Ovary (tissue), 9 donors: Measurements from ENCODE around the gene LRMDA. TPM values are rescaled to one million over a fixed set of nuclear protein-coding genes. Genes with fewer than 3 reads are reported as not detected.
"Not testable (repeated sequence)": the region's sequence is repeated elsewhere in the genome, so short reads cannot be mapped to it uniquely, and the experiment has no call there.

Experiments
- DNase-seq, 5 donors: peaks; one replicate each; pipeline ENCODE4 v3.0.0-alpha.2; 2019 to 2020
- H3K27ac ChIP-seq, 2 donors: fragments of 200-600 bp; one replicate each; pipeline versions ENCODE4 v1.5.1 to v1.8.0; 2019 to 2022
- H3K27me3 ChIP-seq: fragments of 200-600 bp; one replicate; pipeline ENCODE4 v1.8.0; 2022
- H3K36me3 ChIP-seq: fragments of 200-600 bp; sonication (generic); one replicate; pipeline ENCODE4 v1.5.1; 2019
- H3K4me1 ChIP-seq: one replicate; pipeline ENCODE4 v1.8.1; 2013; ENCODE audit warnings: mild to moderate bottlenecking, moderate library complexity; ENCODE audit not compliant: insufficient read depth
- H3K4me3 ChIP-seq: fragments of 200-600 bp; sonication (generic); one replicate; pipeline ENCODE4 v1.5.1; 2017
- H3K9me3 ChIP-seq, 2 donors: fragments of 200-600 bp in 1 of 2; sonication (generic) in 1 of 2; one replicate each; pipeline versions ENCODE4 v1.5.1 to v1.8.1; 2013 to 2019; ENCODE audit warnings: mild to moderate bottlenecking in 1 of 2, moderate library complexity in 1 of 2
- EP300 ChIP-seq: sonication (generic); formaldehyde crosslinking; IDR thresholded peaks from one replicate; pipeline ENCODE4 v1.6.1; 2017; ENCODE audit warnings: antibody characterized with exemption
- POLR2A ChIP-seq: fragments of 450-650 bp; IDR thresholded peaks from one replicate; pipeline ENCODE4 v1.6.1; 2017; ENCODE audit warnings: antibody characterized with exemption, mild to moderate bottlenecking, moderate library complexity
- WGBS, 3 donors: extraction: QIAGEN DNeasy Blood & Tissue Kit in 1 of 3; methylation state at CpG; one replicate each; pipeline versions ENCODE4 v1.1.5 to v1.1.7; 2013 to 2017; 5-methylcytosine and 5-hydroxymethylcytosine counted together
- intact Hi-C, 4 donors: fragments of 100-400 bp; cut with DNase I; formaldehyde crosslinking; loops; one replicate each; pipeline versions ENCODE4 v1.11.0 to v1.15.1; 2022 to 2023
- microRNA counts: library from miRNA; unstranded; fragments of <30 nt; microRNA quantifications from one replicate; lab custom pipeline; 2016
- microRNA-seq, 3 donors: library from miRNA; unstranded; fragments of <30 nt; microRNA quantifications; one replicate each; pipeline versions ENCODE4 to v1.2.0, GENCODE V29; 2019 to 2020
- polyA plus RNA-seq, 2 donors: library from polyadenylated mRNA; stranded (reverse); fragments of 200-250 nt in 1 of 2; fragments of 350-450 nt in 1 of 2; fragmentation: Illumina TruSeq in 1 of 2; extraction: RNeasy Lipid Tissue Mini Kit (QIAGEN cat#74804) in 1 of 2; gene quantifications; one replicate each; pipeline ENCODE4 v1.2.3, GENCODE V29; 2013 to 2014
- small RNA-seq: library from RNA; depleted of rRNA; stranded (forward); fragments of <200 nt; gene quantifications from one replicate; pipeline ENCODE3, GENCODE V24; 2016
- total RNA-seq, 7 donors: library from RNA; depleted of rRNA in 2 of 7; stranded (reverse); fragments of >200 nt in 2 of 7; fragmentation: NEBNext Ultra II Directional in 3 of 7; extraction: Animal tissue kit (Norgen Biotek cat#: 25700) in 3 of 7; gene quantifications; one replicate each; pipeline versions ENCODE4 v1.1.0 to v1.2.4, GENCODE V29; 2016 to 2023
- TF ChIP-seq, protein P1 (sequence below), 3 donors: fragments of 450-650 bp in 2 of 3; fragments of 200-600 bp in 1 of 3; IDR thresholded peaks; one replicate each; pipeline versions ENCODE4 v1.5.1 to v1.8.0; 2016 to 2022; ENCODE audit warnings: antibody characterized with exemption in 3 of 3, mild to moderate bottlenecking in 1 of 3
- donor health status: DM: no; HTN: no; CAD: no; lungs with moderate emphysema.
- donor health status: DM: no; HTN: no; CAD: no.
- donor health status: Bipolar disorder and iron deficiency.
- donor health status: DM: yes; HTN: yes; CAD: no.
- donor health status: DM: no; HTN: no; CAD: no.
- donor health status: DM: yes; HTN: yes; CAD: no.

LRMDA gene
- total and polyA plus RNA-seq, 9 donors: 14.8 to 30.7 (median 22.9) TPM

- WGBS, 3 donors: 8 to 12% (median 9%) methylated on average over 3 of the region's 3 CpGs
- TF ChIP-seq POLR2A: no peak
- no peak for TF ChIP-seq EP300
- TF ChIP-seq, protein P1, sequence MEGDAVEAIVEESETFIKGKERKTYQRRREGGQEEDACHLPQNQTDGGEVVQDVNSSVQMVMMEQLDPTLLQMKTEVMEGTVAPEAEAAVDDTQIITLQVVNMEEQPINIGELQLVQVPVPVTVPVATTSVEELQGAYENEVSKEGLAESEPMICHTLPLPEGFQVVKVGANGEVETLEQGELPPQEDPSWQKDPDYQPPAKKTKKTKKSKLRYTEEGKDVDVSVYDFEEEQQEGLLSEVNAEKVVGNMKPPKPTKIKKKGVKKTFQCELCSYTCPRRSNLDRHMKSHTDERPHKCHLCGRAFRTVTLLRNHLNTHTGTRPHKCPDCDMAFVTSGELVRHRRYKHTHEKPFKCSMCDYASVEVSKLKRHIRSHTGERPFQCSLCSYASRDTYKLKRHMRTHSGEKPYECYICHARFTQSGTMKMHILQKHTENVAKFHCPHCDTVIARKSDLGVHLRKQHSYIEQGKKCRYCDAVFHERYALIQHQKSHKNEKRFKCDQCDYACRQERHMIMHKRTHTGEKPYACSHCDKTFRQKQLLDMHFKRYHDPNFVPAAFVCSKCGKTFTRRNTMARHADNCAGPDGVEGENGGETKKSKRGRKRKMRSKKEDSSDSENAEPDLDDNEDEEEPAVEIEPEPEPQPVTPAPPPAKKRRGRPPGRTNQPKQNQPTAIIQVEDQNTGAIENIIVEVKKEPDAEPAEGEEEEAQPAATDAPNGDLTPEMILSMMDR (IDR thresholded peaks at IDR 0.05): no peak
- H3K4me3 ChIP-seq: no peak overlapping the region
- H3K27me3 ChIP-seq: no peaks in the 10 kb centered on the region
- no peak for DNase-seq
- intact Hi-C loops: no loop called here
- H3K9me3 ChIP-seq: no peaks in the 10 kb centered on the region
- H3K4me1 ChIP-seq: peaks cover 7% of the 10 kb centered on the region
- H3K36me3 ChIP-seq: no peaks in the 10 kb centered on the region
- H3K27ac ChIP-seq: peak overlapping the region in 1 of 2 donors; percentile 44
Measured at GRCh38 chr10:76583711-76584161, 1152.3 kb downstream of the LRMDA start.

DNA sequence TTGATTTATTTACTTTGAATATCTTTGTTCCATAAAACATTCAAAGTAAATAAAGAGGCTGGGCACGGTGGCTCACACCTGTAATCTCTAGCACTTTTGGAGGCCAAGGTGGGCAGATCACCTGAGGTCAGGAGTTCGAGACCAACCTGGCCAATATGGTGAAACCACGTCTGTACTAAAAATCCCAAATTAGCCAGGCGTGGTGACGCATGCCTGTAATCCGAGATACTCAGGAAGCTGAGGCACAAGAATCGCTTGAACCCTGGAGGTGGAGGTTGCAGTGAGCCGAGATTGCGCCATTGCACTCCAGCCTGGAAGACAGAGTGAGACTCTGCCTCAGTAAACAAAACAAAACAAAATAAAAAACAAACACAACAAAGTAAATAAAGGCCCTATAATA is 1153.0 kb downstream of the LRMDA start:
- H3K4me3 ChIP-seq, DNase-seq, intact Hi-C loops, H3K27me3 ChIP-seq, H3K27ac ChIP-seq, H3K9me3 ChIP-seq, H3K36me3 ChIP-seq, H3K4me1 ChIP-seq: not testable (repeated sequence)
- WGBS, 3 donors: 88 to 95% (median 92%) methylated on average over 9 of the region's 9 CpGs

MicroRNAs encoded within 50 kb of the gene (microRNA counts, 767-probe panel; counts per million panel counts)
- microRNA hsa-miR-606 (lab: Ali Mortazavi, UCI): 530 counts per million, percentile 78 among the panel's probes with 10 or more counts

Small RNA genes within 50 kb of the gene (microRNA-seq; reads per million reads assigned to microRNA genes)
- gene MIR606: 0 reads per million in 3 donors

Small RNA genes within 50 kb of the gene (small RNA-seq; reads per million reads assigned to genes)
- gene MIR606 (not detected), gene RN7SL518P (not detected), gene RNU6-673P (not detected)

Other genes starting within 250 kb of the LRMDA start
- 100 to 1,000 TPM; 106 to 170 (median 125) TPM for gene VDAC2, start 220.8 kb upstream of the LRMDA start, total RNA-seq
- gene VDAC2, start 220.8 kb upstream of the LRMDA start, polyA plus RNA-seq: 100 to 1,000 TPM; 141 to 252 TPM
- 10 to 100 TPM; 14.2 to 37.3 (median 18.4) TPM for gene COMTD1, start 195.7 kb upstream of the LRMDA start, total RNA-seq
- gene COMTD1, start 195.7 kb upstream of the LRMDA start, polyA plus RNA-seq: 10 to 100 TPM in 1 of 2 donors, not detected in 1; 15.4 TPM
- gene ZNF503, start 29.9 kb upstream of the LRMDA start, total RNA-seq: 100 to 1,000 TPM in 3 of 7 donors, 10 to 100 TPM in 4; 33.4 to 221 (median 82.2) TPM
- gene ZNF503, start 29.9 kb upstream of the LRMDA start, polyA plus RNA-seq: 10 to 100 TPM; 21.1 to 86.1 TPM